Kidney (tissue), 14 donors: ENCODE data around the gene CCSER2. TPM values are rescaled to one million over a fixed set of nuclear protein-coding genes. Genes with fewer than 3 reads are reported as not detected.
"Not testable (repeated sequence)": the region's sequence is repeated elsewhere in the genome, so short reads cannot be mapped to it uniquely, and the experiment has no call there.

ENCODE experiments used
- DNase-seq, 5 donors: peaks; one replicate each; pipeline ENCODE4 v3.0.0-alpha.2; 2013 to 2020
- FAIRE-seq: peaks from 2 replicates; lab custom pipeline; 2012; peaks lifted over from hg19 to GRCh38; lab: Jason Lieb, UNC
- H3K27ac ChIP-seq, 2 donors: one replicate each; pipeline ENCODE4 v1.7.0; 2013; ENCODE audit warnings: low read depth in 2 of 2, low read length in 2 of 2, inconsistent platforms in 1 of 2
- H3K27me3 ChIP-seq: one replicate; pipeline ENCODE4 v1.7.1; 2013; ENCODE audit warnings: low read length, inconsistent platforms; ENCODE audit not compliant: control insufficient read depth, insufficient read depth
- H3K36me3 ChIP-seq, 3 donors: one replicate each; pipeline versions ENCODE4 v1.7.0 to v1.7.1; 2013; ENCODE audit warnings: low read length in 3 of 3, control low read depth in 1 of 3, inconsistent platforms in 1 of 3; ENCODE audit not compliant: insufficient read depth in 3 of 3, control insufficient read depth in 2 of 3
- H3K4me1 ChIP-seq, 3 donors: one replicate each; pipeline versions ENCODE4 v1.7.0 to v1.7.1; 2013; ENCODE audit warnings: low read length in 3 of 3, inconsistent platforms in 1 of 3, low read depth in 1 of 3; ENCODE audit not compliant: control insufficient read depth in 2 of 3, insufficient read depth in 2 of 3
- H3K4me3 ChIP-seq, 3 donors: one replicate each; pipeline versions ENCODE4 v1.7.0 to v1.8.1; 2013; ENCODE audit warnings: low read length in 3 of 3, control low read depth in 1 of 3, inconsistent platforms in 1 of 3
- H3K9ac ChIP-seq, 3 donors: one replicate each; pipeline versions ENCODE4 v1.7.0 to v1.7.1; 2013; ENCODE audit warnings: low read length in 3 of 3, control low read depth in 1 of 3, inconsistent platforms in 1 of 3
- H3K9me3 ChIP-seq, 3 donors: one replicate each; pipeline versions ENCODE4 v1.7.0 to v1.7.1; 2013; ENCODE audit warnings: low read length in 3 of 3, control low read depth in 1 of 3, inconsistent platforms in 1 of 3; ENCODE audit not compliant: control insufficient read depth in 2 of 3, insufficient read depth in 1 of 3
- CTCF ChIP-seq: IDR thresholded peaks from 3 replicates; pipeline ENCODE4 v1.5.1; 2012; ENCODE audit warnings: mild to moderate bottlenecking, moderate library complexity, borderline replicate concordance; ENCODE audit not compliant: insufficient read depth; ENCODE audit errors: extremely low read depth
- intact Hi-C: fragments of 100-400 bp; cut with DNase I; formaldehyde crosslinking; loops from one replicate; pipeline ENCODE4 v1.11.1; 2022
- polyA plus RNA-seq: library from polyadenylated mRNA; stranded (reverse); fragments of 350-450 nt; fragmentation: Illumina TruSeq; extraction: RNeasy Lipid Tissue Mini Kit (QIAGEN cat#74804); gene quantifications from one replicate; pipeline ENCODE4 v1.2.3, GENCODE V29; 2014; ENCODE audit warnings: low read depth, low replicate concordance; ENCODE audit not compliant: insufficient read depth
- total RNA-seq: library from RNA; stranded (reverse); fragmentation: NEBNext Ultra II Directional; extraction: Animal tissue kit (Norgen Biotek cat#: 25700); gene quantifications from one replicate; pipeline ENCODE4 v1.2.1, GENCODE V29; 2021
- donor health status: control.
- donor health status: control.
- donor health status: control.
- donor health status: control.
- donor health status: control.
- donor health status: DM: yes; HTN: yes; CAD: no.
- donor health status: Normal renal cell carcinoma (clear cell type).

The CCSER2 gene
- total and polyA plus RNA-seq, 2 donors from 2014 or later = 12.6 to 46.4 TPM

DNA sequence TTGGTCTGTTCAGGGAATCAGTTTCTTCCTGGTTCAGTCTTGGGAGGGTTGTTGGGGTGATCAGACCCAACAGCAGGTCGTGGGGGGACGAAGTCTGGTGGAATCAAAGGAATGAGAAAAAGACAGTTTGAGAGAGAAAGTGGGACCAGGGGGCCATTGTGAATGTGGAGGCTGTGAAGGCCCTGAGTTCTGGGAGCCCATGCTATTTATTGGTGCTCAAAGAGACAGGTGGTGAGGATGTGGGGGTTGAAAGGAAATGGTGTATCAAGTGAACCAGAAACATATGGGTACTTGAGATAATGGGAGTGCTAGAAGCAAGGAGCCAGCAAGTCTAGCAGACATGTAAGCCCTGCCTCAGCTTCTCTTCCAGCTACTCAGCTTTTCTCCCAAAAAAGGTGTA is 84.1 kb downstream of the CCSER2 start:
- Histone ChIP-seq H3K27ac (no peak overlapping the region), H3K4me1 (no peaks in the 10 kb centered on the region), H3K9me3 (peaks cover 0 to 8% (median 0%) of the 10 kb centered on the region in 3 donors), H3K4me3 (no peak overlapping the region), H3K9ac (no peak overlapping the region), H3K36me3 (peaks cover 0 to 5% (median 2%) of the 10 kb centered on the region in 3 donors), H3K27me3 (no peaks in the 10 kb centered on the region)
- FAIRE-seq = no peak
- intact Hi-C loops = no loop called here
- TF ChIP-seq CTCF = no peak
- no peak for DNase-seq

DNA sequence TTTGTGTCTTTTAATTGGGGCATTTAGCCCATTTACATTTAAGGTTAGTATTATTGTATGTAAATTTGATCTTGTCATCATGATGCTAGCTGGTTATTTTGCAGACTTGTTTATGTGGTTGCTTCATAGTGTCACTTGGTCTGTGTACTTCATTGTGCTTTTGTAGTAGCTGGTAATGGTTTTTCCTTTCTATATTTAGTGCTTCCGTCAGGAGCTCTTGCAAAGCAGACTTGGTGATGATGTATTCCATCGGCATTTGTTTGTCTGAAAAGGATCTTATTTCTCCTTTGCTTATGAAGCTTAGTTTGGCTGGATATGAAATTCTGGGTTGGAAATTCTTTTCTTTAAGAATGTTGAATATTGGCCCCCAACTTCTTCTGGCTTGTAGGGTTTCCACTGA is 85.7 kb downstream of the CCSER2 start:
- H3K9me3 ChIP-seq, H3K9ac ChIP-seq, H3K4me3 ChIP-seq, H3K4me1 ChIP-seq, FAIRE-seq, intact Hi-C loops, H3K27me3 ChIP-seq, H3K27ac ChIP-seq, H3K36me3 ChIP-seq, DNase-seq: not testable (repeated sequence)

- no peak overlapping the region for H3K27ac ChIP-seq
- H3K27me3 ChIP-seq = no peaks in the 10 kb centered on the region
- FAIRE-seq (no peak), DNase-seq (no peak)
- TF ChIP-seq CTCF = no peak
- H3K36me3 ChIP-seq = peaks cover 0 to 5% (median 2%) of the 10 kb centered on the region in 3 donors
- peaks cover 0 to 8% (median 0%) of the 10 kb centered on the region in 3 donors for H3K9me3 ChIP-seq
- no peak overlapping the region for H3K9ac ChIP-seq
- no peak overlapping the region for H3K4me3 ChIP-seq
- H3K4me1 ChIP-seq = no peaks in the 10 kb centered on the region
- intact Hi-C loops = no loop called here
Observed at GRCh38 chr10:84415539-84416244, 87.3 kb downstream of the CCSER2 start.

DNA sequence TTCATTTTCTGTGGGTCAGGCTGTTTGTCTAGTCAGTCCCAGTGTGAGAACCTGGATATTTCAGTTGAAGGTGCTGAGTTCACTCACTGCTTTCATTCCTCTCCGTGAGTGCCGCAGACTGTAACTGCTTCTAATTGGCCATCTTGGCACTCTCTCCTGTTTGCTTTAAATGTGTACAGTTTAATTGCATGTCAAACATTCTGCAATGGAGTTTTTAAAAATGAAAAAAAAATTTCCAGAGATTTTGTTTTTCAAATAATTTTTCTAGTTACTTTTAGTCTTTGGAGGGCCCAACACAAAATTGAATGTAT is 87.8 kb downstream of the CCSER2 start:
- no peak for TF ChIP-seq CTCF
- H3K27ac ChIP-seq = no peak overlapping the region
- H3K4me1 ChIP-seq = no peaks in the 10 kb centered on the region
- FAIRE-seq = no peak
- DNase-seq = no peak
- no peaks in the 10 kb centered on the region for H3K27me3 ChIP-seq
- H3K4me3 ChIP-seq = no peak overlapping the region
- peaks cover 0 to 5% (median 2%) of the 10 kb centered on the region in 3 donors for H3K36me3 ChIP-seq
- H3K9me3 ChIP-seq = peaks cover 0 to 8% (median 0%) of the 10 kb centered on the region in 3 donors
- H3K9ac ChIP-seq = no peak overlapping the region
- intact Hi-C loops = no loop called here
